SU-DHL-6 (cell line): ENCODE measurements around the gene PTCD1.

Experiments used
- H2AFZ ChIP-seq: fragments of 200-600 bp; sonication (generic); 2 replicates; pipeline ENCODE4 v1.6.1; 2014; ENCODE audit warnings: low read depth, mild to moderate bottlenecking, moderate library complexity, mixed read lengths, antibody characterized with exemption, low read length; ENCODE audit not compliant: severe bottlenecking
- H3F3A ChIP-seq: fragments of 200-600 bp; shearing (Covaris generic); 2 replicates; pipeline ENCODE4 v1.6.0; 2016; ENCODE audit warnings: antibody characterized with exemption, mild to moderate bottlenecking; ENCODE audit not compliant: insufficient read depth
- H3K27ac ChIP-seq: fragments of 200-600 bp; sonication (generic); 2 replicates; pipeline ENCODE4 v1.5.1; 2016; ENCODE audit warnings: low read depth, mild to moderate bottlenecking, low read length, moderate library complexity, mixed read lengths
- H3K27me3 ChIP-seq: fragments of 200-600 bp; sonication (generic), shearing (Covaris generic); 2 replicates; pipeline ENCODE4 v1.6.0; 2014; ENCODE audit warnings: mild to moderate bottlenecking, low read length
- H3K36me3 ChIP-seq: fragments of 200-600 bp; sonication (generic); 2 replicates; pipeline ENCODE4 v1.6.1; 2014; ENCODE audit warnings: mild to moderate bottlenecking, low read length, mixed read lengths
- H3K4me2 ChIP-seq: fragments of 300-600, 200-600 bp; shearing (Covaris generic), sonication (generic); 2 replicates; pipeline ENCODE4 v1.6.0; 2014; ENCODE audit warnings: low read length, low read depth, mild to moderate bottlenecking; ENCODE audit not compliant: poor library complexity, severe bottlenecking
- H3K4me3 ChIP-seq: fragments of 200-600 bp; sonication (generic); 2 replicates; pipeline ENCODE4 v1.5.1; 2014; ENCODE audit warnings: antibody characterized with exemption, low read length, mild to moderate bottlenecking, mixed read lengths; ENCODE audit not compliant: insufficient read depth, poor library complexity, severe bottlenecking
- H3K79me2 ChIP-seq: fragments of 200-600 bp; sonication (generic); 2 replicates; pipeline ENCODE4 v1.6.1; 2014; ENCODE audit warnings: mild to moderate bottlenecking, low read length, moderate library complexity; ENCODE audit not compliant: insufficient read depth
- H3K9ac ChIP-seq: fragments of 200-600 bp; sonication (generic); 2 replicates; pipeline ENCODE4 v1.7.0; 2014; ENCODE audit warnings: mild to moderate bottlenecking, low read length
- H3K9me2 ChIP-seq: fragments of 200-600 bp; sonication (generic); replicated peaks from 2 replicates; pipeline ENCODE4 v1.6.1; 2014; ENCODE audit warnings: low read length; ENCODE audit not compliant: insufficient read depth
- H3K9me3 ChIP-seq: fragments of 200-600 bp; sonication (generic); 2 replicates; pipeline ENCODE4 v1.6.1; 2014; ENCODE audit warnings: low read length, mixed read lengths; ENCODE audit not compliant: insufficient read depth
- H4K20me1 ChIP-seq: fragments of 200-600 bp; sonication (generic); 2 replicates; pipeline ENCODE4 v1.6.1; 2014; ENCODE audit warnings: low read depth, mild to moderate bottlenecking, antibody characterized with exemption, low read length, moderate library complexity, mixed read lengths
- EZH2phosphoT487 ChIP-seq: fragments of 200-600 bp; sonication (generic), shearing (Covaris generic); conservative IDR thresholded peaks from 2 replicates; pipeline ENCODE4 v1.6.1; 2018; ENCODE audit warnings: mild to moderate bottlenecking, antibody characterized with exemption, low read length, moderate library complexity, mixed read lengths
- TF ChIP-seq, protein P1 (sequence below): fragments of 200-600 bp; sonication (generic); IDR thresholded peaks from one replicate; pipeline ENCODE4 v1.5.1; 2017; ENCODE audit warnings: antibody characterized with exemption, mild to moderate bottlenecking, low read length, moderate library complexity; ENCODE audit not compliant: insufficient read depth, poor library complexity, severe bottlenecking

Gene PTCD1

DNA sequence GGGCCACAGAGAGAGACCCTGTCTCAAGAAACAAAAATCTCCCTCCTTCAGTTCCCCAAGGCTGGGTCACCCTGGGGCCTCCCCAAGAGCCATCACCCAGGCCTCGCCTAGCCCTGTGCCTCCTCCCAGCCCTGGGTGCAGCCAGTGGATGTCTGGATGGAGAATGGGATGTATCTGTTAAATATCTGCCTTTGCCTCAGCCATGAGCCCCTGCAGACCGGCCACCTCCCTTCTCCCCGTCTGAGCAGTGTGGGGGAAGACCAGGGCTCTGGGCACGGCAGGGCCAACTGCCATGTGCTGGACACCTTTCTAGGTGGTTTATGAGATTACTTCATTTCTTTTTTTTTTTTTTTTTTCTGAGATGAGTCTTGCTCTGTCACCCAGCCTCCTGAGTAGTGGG lies 54.1 kb downstream of the PTCD1 start:
- Histone ChIP-seq H3K27me3 (no peaks in the 10 kb centered on the region), H3K4me3 (no peak overlapping the region), H3K9ac (no peak overlapping the region), H3K4me2 (no peak overlapping the region), H4K20me1 (peaks cover 5% of the 10 kb centered on the region; the same call in 1 of the 2 replicates), H2AFZ (no peak overlapping the region), H3K9me2 (no peaks in the 10 kb centered on the region), H3K79me2 (peaks cover 54% of the 10 kb centered on the region), H3K9me3 (no peaks in the 10 kb centered on the region), H3K36me3 (0 out of 2 replicates have a peak, but pooled peaks cover 2% of the 10 kb centered on the region), H3F3A (peaks cover 10% of the 10 kb centered on the region), H3K27ac (no peak overlapping the region)
- TF ChIP-seq EZH2phosphoT487: no peak
- TF ChIP-seq, protein P1, sequence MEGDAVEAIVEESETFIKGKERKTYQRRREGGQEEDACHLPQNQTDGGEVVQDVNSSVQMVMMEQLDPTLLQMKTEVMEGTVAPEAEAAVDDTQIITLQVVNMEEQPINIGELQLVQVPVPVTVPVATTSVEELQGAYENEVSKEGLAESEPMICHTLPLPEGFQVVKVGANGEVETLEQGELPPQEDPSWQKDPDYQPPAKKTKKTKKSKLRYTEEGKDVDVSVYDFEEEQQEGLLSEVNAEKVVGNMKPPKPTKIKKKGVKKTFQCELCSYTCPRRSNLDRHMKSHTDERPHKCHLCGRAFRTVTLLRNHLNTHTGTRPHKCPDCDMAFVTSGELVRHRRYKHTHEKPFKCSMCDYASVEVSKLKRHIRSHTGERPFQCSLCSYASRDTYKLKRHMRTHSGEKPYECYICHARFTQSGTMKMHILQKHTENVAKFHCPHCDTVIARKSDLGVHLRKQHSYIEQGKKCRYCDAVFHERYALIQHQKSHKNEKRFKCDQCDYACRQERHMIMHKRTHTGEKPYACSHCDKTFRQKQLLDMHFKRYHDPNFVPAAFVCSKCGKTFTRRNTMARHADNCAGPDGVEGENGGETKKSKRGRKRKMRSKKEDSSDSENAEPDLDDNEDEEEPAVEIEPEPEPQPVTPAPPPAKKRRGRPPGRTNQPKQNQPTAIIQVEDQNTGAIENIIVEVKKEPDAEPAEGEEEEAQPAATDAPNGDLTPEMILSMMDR: no peak

DNA sequence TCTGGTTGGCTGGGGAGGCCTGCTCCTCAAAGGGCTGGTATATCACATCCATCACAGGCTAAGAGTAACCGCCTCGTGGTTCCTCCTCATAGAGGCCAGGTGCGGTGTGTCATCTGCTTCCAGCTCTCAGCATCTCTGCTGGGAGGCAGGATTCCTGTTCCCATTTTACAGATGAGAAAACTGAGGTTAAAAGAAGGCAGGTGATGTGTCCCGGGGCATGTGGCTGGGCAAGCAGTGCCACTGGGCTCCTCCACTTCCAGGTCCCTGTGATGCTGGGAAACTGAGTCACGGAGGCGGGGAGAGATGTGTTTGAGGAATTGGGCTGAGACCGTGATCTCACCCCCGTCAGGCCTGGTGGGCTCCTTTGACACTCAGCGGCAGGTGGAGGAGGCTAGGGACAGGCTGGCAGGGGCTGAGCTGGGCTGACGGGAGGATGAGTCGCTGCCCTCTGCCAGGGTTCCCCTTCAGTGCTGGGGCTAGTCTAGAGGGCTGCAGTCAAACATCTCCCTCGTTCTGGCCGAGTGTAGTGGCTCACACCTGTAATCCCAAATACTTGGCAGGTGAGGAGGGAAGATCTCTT lies 54.7 kb downstream of the PTCD1 start:
- Histone ChIP-seq H4K20me1 (peaks cover 5% of the 10 kb centered on the region; the same call in 1 of the 2 replicates), H3K9me2 (no peaks in the 10 kb centered on the region), H3F3A (peaks cover 16% of the 10 kb centered on the region), H3K9me3 (no peaks in the 10 kb centered on the region), H3K4me2 (no peak overlapping the region), H3K27me3 (no peaks in the 10 kb centered on the region), H3K27ac (no peak overlapping the region), H3K79me2 (peaks cover 60% of the 10 kb centered on the region), H3K36me3 (0 out of 2 replicates have a peak, but pooled peaks cover 2% of the 10 kb centered on the region), H3K9ac (no peak overlapping the region), H2AFZ (no peak overlapping the region), H3K4me3 (no peak overlapping the region)
- TF ChIP-seq, protein P1: no peak
- TF ChIP-seq EZH2phosphoT487: no peak

DNA sequence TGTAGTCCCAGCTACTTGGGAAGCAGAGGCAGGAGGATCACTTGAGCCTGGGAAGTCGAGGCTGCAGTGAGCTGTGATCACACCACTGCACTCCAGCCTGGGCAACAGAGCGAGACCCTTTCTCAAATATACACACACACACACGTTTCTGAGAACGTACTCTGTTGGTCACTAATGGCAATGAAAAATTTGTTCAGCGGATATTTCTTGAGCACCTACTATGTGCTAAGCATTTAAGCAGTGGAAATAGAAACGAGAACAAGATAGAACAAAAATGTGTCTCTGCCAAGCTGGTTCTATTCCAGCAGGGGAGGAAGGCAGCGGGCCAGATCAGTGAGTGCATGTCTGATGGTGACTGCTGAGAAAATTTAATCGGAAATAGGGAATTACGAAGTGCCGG lies 55.4 kb downstream of the PTCD1 start:
- Histone ChIP-seq H3K4me3 (no peak overlapping the region), H2AFZ (no peak overlapping the region), H3F3A (peaks cover 18% of the 10 kb centered on the region), H3K36me3 (0 out of 2 replicates have a peak, but pooled peaks cover 2% of the 10 kb centered on the region), H3K79me2 (peaks cover 62% of the 10 kb centered on the region), H4K20me1 (peaks cover 5% of the 10 kb centered on the region; the same call in 1 of the 2 replicates), H3K4me2 (no peak overlapping the region), H3K27ac (no peak overlapping the region), H3K9me2 (no peaks in the 10 kb centered on the region), H3K27me3 (no peaks in the 10 kb centered on the region), H3K9ac (no peak overlapping the region), H3K9me3 (no peaks in the 10 kb centered on the region)
- TF ChIP-seq, protein P1: no peak
- no peak for TF ChIP-seq EZH2phosphoT487
